Measurements from ENCODE around the gene IL7R. TPM values are rescaled to one million over a fixed set of nuclear protein-coding genes. Genes with fewer than 3 reads are reported as not detected.

Gene IL7R
- total RNA-seq, 1 experiment from 2014 or later = not detected

GRCh38 chr5:35898952-35899660 is 42.4 kb downstream of the IL7R start:
- no peak overlapping the region for H3K9ac ChIP-seq (ENCODE audit: low read length)
- no peaks in the 10 kb centered on the region for H3K36me3 ChIP-seq (ENCODE audit: insufficient read depth, low read length)
- DNase-seq = no peak
- H2AFZ ChIP-seq (ENCODE audit: low read length) = no peak overlapping the region
- H3K4me1 ChIP-seq (ENCODE audit: low read length) = no peaks in the 10 kb centered on the region
- no peaks in the 10 kb centered on the region for H3K9me2 ChIP-seq (replicated peaks; ENCODE audit: insufficient read depth, low read length)
- no peak overlapping the region for H3K4me3 ChIP-seq (ENCODE audit: low read length)
- H3K9me3 ChIP-seq (ENCODE audit: low read length) = no peaks in the 10 kb centered on the region
- H3K27ac ChIP-seq (ENCODE audit: low read length) = no peak overlapping the region
- no peaks in the 10 kb centered on the region for H3K79me2 ChIP-seq (ENCODE audit: low read length)
- H4K20me1 ChIP-seq (ENCODE audit: insufficient read depth, low read depth, low read length) = no peaks in the 10 kb centered on the region
- no peaks in the 10 kb centered on the region for H3K27me3 ChIP-seq (ENCODE audit: low read length)
- H3K4me2 ChIP-seq (ENCODE audit: low read depth, low read length, poor library complexity, severe bottlenecking) = no peak overlapping the region

DNA sequence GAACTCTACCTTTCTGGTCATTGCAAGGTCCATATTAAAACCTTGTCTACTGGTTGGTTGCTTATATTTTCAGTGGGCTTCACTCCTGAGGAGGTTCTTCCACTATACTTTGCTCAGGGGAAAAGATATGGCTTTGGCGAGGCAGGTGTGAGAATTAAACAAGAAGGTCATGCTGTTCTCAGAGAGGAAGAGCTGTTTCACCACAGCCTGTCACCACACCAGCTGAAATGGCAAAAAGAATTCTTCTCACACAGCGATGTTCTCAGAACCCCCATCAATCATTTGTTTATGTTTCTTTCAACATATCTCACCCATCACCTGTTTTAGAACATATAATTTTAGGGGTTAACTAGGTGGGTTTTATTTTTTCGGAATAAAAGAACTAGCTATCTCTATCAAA is 43.1 kb downstream of the IL7R start:
- Histone ChIP-seq H3K4me2 (ENCODE audit: low read depth, low read length, poor library complexity, severe bottlenecking) (no peak overlapping the region), H3K27me3 (ENCODE audit: low read length) (no peaks in the 10 kb centered on the region), H3K9ac (ENCODE audit: low read length) (no peak overlapping the region), H3K36me3 (ENCODE audit: insufficient read depth, low read length) (no peaks in the 10 kb centered on the region), H3K27ac (ENCODE audit: low read length) (no peak overlapping the region), H3K9me3 (ENCODE audit: low read length) (no peaks in the 10 kb centered on the region), H3K9me2 (replicated peaks; ENCODE audit: insufficient read depth, low read length) (no peaks in the 10 kb centered on the region), H3K79me2 (ENCODE audit: low read length) (no peaks in the 10 kb centered on the region), H4K20me1 (ENCODE audit: insufficient read depth, low read depth, low read length) (no peaks in the 10 kb centered on the region), H3K4me3 (ENCODE audit: low read length) (no peak overlapping the region), H3K4me1 (ENCODE audit: low read length) (no peaks in the 10 kb centered on the region), H2AFZ (ENCODE audit: low read length) (no peak overlapping the region)
- no peak for DNase-seq

DNA sequence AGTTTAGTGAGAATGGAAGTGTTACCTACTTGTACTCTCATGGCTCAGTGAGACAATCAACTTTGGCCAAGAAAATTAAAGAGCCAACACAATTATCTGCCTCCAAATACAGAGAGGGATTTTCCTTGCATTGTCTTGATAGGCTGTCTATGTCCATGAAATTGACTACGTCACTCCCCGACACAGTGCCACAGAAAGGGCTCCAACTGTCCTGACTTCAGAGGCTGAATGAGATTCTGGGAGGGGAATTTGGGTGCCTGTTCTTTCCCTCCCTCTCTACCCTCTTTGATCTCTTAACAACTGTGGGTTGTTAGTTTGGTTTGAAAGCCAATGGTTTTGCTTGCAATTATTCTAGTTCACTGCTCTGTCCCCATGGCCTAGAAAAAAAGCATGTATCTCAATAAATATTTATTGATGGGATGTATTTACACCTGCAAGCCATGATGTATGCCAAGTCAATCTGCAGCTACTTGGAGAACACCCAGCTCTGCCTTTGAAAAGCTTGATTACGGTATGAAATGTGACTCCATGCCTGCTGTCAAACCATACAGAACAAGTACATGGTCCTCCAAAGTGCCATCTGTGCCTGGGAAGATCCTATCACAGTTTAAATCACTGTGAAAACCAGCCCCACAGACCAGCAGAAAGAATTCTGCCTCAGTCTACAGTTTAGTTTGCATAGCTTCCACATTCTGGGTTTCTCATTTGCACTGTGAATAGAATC is 44.4 kb downstream of the IL7R start:
- no peaks in the 10 kb centered on the region for H3K9me2 ChIP-seq (replicated peaks; ENCODE audit: insufficient read depth, low read length)
- H3K9ac ChIP-seq (ENCODE audit: low read length) = no peak overlapping the region
- no peaks in the 10 kb centered on the region for H3K36me3 ChIP-seq (ENCODE audit: insufficient read depth, low read length)
- no peaks in the 10 kb centered on the region for H3K4me1 ChIP-seq (ENCODE audit: low read length)
- no peaks in the 10 kb centered on the region for H3K9me3 ChIP-seq (ENCODE audit: low read length)
- no peak for DNase-seq
- H3K27ac ChIP-seq (ENCODE audit: low read length) = no peak overlapping the region
- no peaks in the 10 kb centered on the region for H3K27me3 ChIP-seq (ENCODE audit: low read length)
- H3K79me2 ChIP-seq (ENCODE audit: low read length) = no peaks in the 10 kb centered on the region
- no peak overlapping the region for H3K4me2 ChIP-seq (ENCODE audit: low read depth, low read length, poor library complexity, severe bottlenecking)
- H2AFZ ChIP-seq (ENCODE audit: low read length) = no peak overlapping the region
- no peaks in the 10 kb centered on the region for H4K20me1 ChIP-seq (ENCODE audit: insufficient read depth, low read depth, low read length)
- H3K4me3 ChIP-seq (ENCODE audit: low read length) = no peak overlapping the region

- Histone ChIP-seq H3K36me3 (ENCODE audit: insufficient read depth, low read length) (no peaks in the 10 kb centered on the region), H2AFZ (ENCODE audit: low read length) (no peak overlapping the region), H3K4me1 (ENCODE audit: low read length) (no peaks in the 10 kb centered on the region), H3K27me3 (ENCODE audit: low read length) (no peaks in the 10 kb centered on the region), H3K9me2 (replicated peaks; ENCODE audit: insufficient read depth, low read length) (no peaks in the 10 kb centered on the region), H3K4me2 (ENCODE audit: low read depth, low read length, poor library complexity, severe bottlenecking) (no peak overlapping the region), H3K9ac (ENCODE audit: low read length) (no peak overlapping the region), H3K79me2 (ENCODE audit: low read length) (no peaks in the 10 kb centered on the region), H3K4me3 (ENCODE audit: low read length) (no peak overlapping the region), H4K20me1 (ENCODE audit: insufficient read depth, low read depth, low read length) (no peaks in the 10 kb centered on the region), H3K9me3 (ENCODE audit: low read length) (no peaks in the 10 kb centered on the region), H3K27ac (ENCODE audit: low read length) (no peak overlapping the region)
- DNase-seq = no peak
These were observed 45.5 kb downstream of the IL7R start for GRCh38 chr5:35902046-35902672.

GRCh38 chr5:35903631-35904203 is 47.0 kb downstream of the IL7R start:
- no peak overlapping the region for H3K4me2 ChIP-seq (ENCODE audit: low read depth, low read length, poor library complexity, severe bottlenecking)
- H4K20me1 ChIP-seq (ENCODE audit: insufficient read depth, low read depth, low read length) = no peaks in the 10 kb centered on the region
- no peaks in the 10 kb centered on the region for H3K4me1 ChIP-seq (ENCODE audit: low read length)
- no peaks in the 10 kb centered on the region for H3K79me2 ChIP-seq (ENCODE audit: low read length)
- DNase-seq = no peak
- H3K9me3 ChIP-seq (ENCODE audit: low read length) = no peaks in the 10 kb centered on the region
- no peaks in the 10 kb centered on the region for H3K27me3 ChIP-seq (ENCODE audit: low read length)
- no peaks in the 10 kb centered on the region for H3K36me3 ChIP-seq (ENCODE audit: insufficient read depth, low read length)
- no peak overlapping the region for H3K4me3 ChIP-seq (ENCODE audit: low read length)
- H3K9me2 ChIP-seq (replicated peaks; ENCODE audit: insufficient read depth, low read length) = no peaks in the 10 kb centered on the region
- H3K9ac ChIP-seq (ENCODE audit: low read length) = no peak overlapping the region
- no peak overlapping the region for H3K27ac ChIP-seq (ENCODE audit: low read length)
- H2AFZ ChIP-seq (ENCODE audit: low read length) = no peak overlapping the region

GRCh38 chr5:35904443-35905132 is 47.9 kb downstream of the IL7R start:
- H3K4me3 ChIP-seq (ENCODE audit: low read length) = no peak overlapping the region
- no peak overlapping the region for H3K27ac ChIP-seq (ENCODE audit: low read length)
- H3K9me3 ChIP-seq (ENCODE audit: low read length) = no peaks in the 10 kb centered on the region
- H3K9me2 ChIP-seq (replicated peaks; ENCODE audit: insufficient read depth, low read length) = no peaks in the 10 kb centered on the region
- H2AFZ ChIP-seq (ENCODE audit: low read length) = no peak overlapping the region
- H3K27me3 ChIP-seq (ENCODE audit: low read length) = no peaks in the 10 kb centered on the region
- H3K79me2 ChIP-seq (ENCODE audit: low read length) = no peaks in the 10 kb centered on the region
- H3K9ac ChIP-seq (ENCODE audit: low read length) = no peak overlapping the region
- H3K4me1 ChIP-seq (ENCODE audit: low read length) = no peaks in the 10 kb centered on the region
- H3K36me3 ChIP-seq (ENCODE audit: insufficient read depth, low read length) = no peaks in the 10 kb centered on the region
- no peak overlapping the region for H3K4me2 ChIP-seq (ENCODE audit: low read depth, low read length, poor library complexity, severe bottlenecking)
- H4K20me1 ChIP-seq (ENCODE audit: insufficient read depth, low read depth, low read length) = no peaks in the 10 kb centered on the region
- DNase-seq = no peak

GRCh38 chr5:35908228-35908627 is 51.5 kb downstream of the IL7R start:
- H3K9me3 ChIP-seq (ENCODE audit: low read length) = no peaks in the 10 kb centered on the region

GRCh38 chr5:35908814-35909213 is 52.1 kb downstream of the IL7R start:
- Histone ChIP-seq H3K4me1 (ENCODE audit: low read length) (no peaks in the 10 kb centered on the region), H2AFZ (ENCODE audit: low read length) (no peak overlapping the region), H3K4me3 (ENCODE audit: low read length) (no peak overlapping the region)

More at GRCh38 chr5:35908228-35908627, 51.5 kb downstream of the IL7R start:
- Histone ChIP-seq H3K4me2 (ENCODE audit: low read depth, low read length, poor library complexity, severe bottlenecking) (no peak overlapping the region), H3K36me3 (ENCODE audit: insufficient read depth, low read length) (no peaks in the 10 kb centered on the region), H3K27ac (ENCODE audit: low read length) (no peak overlapping the region), H3K9me2 (replicated peaks; ENCODE audit: insufficient read depth, low read length) (no peaks in the 10 kb centered on the region), H2AFZ (ENCODE audit: low read length) (no peak overlapping the region), H3K79me2 (ENCODE audit: low read length) (no peaks in the 10 kb centered on the region), H3K4me3 (ENCODE audit: low read length) (no peak overlapping the region), H4K20me1 (ENCODE audit: insufficient read depth, low read depth, low read length) (no peaks in the 10 kb centered on the region), H3K4me1 (ENCODE audit: low read length) (no peaks in the 10 kb centered on the region), H3K9ac (ENCODE audit: low read length) (no peak overlapping the region), H3K27me3 (ENCODE audit: low read length) (no peaks in the 10 kb centered on the region)
- no peak for DNase-seq

More at GRCh38 chr5:35908814-35909213, 52.1 kb downstream of the IL7R start:
- Histone ChIP-seq H3K27me3 (ENCODE audit: low read length) (no peaks in the 10 kb centered on the region), H3K27ac (ENCODE audit: low read length) (no peak overlapping the region), H3K4me2 (ENCODE audit: low read depth, low read length, poor library complexity, severe bottlenecking) (no peak overlapping the region), H3K9me2 (replicated peaks; ENCODE audit: insufficient read depth, low read length) (no peaks in the 10 kb centered on the region), H3K36me3 (ENCODE audit: insufficient read depth, low read length) (no peaks in the 10 kb centered on the region), H3K9ac (ENCODE audit: low read length) (no peak overlapping the region), H3K9me3 (ENCODE audit: low read length) (no peaks in the 10 kb centered on the region), H4K20me1 (ENCODE audit: insufficient read depth, low read depth, low read length) (no peaks in the 10 kb centered on the region), H3K79me2 (ENCODE audit: low read length) (no peaks in the 10 kb centered on the region)
- no peak for DNase-seq

Measured in Karpas-422 (cell line).